ENCODE measurements around the gene LAPTM5.

The LAPTM5 gene

DNA sequence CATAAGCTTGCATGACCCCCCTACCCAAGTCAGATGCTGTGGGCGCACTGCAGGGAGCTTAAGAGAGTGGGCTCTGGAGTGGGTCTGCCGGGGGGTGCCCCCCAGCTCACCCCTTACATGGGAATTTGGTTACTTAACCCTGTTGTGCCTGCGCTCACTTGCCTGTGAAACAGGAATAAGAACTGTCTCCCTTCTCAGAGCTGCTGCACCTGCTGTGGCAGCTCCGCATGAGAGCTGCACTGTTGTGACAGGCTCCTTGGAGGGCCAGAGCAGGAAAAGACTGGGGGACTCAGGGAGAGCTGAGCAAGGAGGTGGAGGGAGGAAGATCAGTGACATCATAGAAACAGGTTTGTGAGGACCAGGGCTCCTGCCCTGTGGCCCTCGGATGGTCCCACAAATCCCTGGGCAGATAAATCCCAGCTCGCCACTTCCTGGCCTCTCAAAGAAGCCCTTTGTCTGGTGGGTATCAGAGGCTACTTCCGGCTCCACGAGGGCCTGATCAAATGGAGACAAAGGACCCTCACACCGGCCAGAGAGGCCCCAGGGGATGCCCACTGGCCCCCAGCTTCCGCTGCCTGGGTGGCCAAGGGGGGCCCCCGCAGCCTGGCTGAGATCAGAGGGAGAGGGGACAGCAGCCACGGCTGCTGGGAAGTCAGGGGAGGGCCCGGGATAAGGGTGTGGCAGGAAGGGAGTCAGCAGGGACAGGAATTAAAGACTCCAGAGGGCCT is 28.9 kb upstream of the LAPTM5 start:
- DNase-seq = no peak

DNA sequence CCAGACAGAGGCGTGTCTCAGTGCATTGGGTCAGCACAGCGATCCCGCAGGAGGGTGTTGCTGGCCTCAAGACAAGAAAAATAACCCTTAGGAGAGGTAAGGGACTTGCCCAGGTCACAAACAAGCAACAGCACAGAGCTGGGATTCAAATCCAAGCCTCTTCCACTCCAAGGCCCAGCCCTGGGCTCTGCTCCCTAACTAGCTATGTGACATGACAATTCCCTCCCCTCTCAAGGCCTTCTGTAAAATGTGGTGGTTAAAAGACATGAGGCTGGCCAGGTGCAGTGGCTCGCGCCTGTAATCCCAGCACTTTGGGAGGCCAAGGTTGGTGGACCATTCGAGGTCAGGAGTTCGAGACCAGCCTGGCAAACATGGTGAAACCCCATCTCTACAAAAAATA is 28.1 kb upstream of the LAPTM5 start:
- no peak for DNase-seq

DNA sequence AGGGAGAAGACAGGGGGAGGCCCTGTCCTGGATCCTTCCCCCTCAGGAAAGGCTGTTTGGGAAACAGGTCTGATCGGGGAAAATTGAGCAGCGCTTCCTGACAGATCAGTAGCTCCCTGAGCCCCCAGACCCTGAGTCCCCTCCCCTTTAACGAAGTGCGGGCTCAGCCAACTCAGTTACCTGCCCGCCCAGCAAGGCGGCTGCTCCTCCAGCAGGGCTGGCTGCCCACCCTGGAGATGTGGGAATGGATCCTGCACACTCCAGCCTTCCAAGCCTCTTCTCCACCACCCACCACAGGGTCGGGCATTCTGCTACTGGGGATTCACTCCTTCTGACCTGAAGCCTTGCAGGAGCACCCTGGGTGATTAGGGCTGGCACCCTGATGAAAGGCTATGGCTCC is 27.6 kb upstream of the LAPTM5 start:
- DNase-seq = no peak

DNA sequence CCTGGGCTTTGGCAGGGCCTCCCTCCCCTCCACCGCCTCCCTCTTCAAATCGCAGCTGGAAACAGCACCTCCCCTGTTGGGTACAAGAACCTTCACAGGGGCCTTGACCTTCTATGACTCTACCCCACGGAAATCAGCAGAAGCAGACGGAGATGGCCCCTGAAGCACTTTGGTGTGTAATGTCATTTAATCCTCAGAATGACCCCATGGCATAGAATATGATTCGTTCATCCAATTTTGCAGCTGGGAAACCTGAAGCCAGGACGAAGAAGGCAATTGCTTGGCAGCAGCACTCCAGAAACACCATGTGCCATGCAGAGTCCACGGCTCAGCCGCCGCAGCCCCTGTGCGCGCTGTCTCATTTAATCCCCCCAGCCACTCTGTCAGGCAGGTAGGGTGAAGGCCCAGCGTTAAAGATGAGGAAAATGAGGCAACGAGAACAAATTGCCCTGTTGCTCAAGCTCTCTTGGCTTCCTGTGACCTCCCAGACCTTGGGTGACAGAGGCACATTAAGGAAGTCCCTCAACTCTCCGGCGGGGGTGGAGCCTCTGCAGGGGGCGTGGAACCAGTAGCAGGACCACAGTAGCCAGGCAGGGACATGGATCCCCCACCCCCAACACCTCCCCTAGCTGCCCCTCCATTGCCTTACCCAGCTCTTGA is 25.8 kb upstream of the LAPTM5 start:
- no peak for DNase-seq

DNA sequence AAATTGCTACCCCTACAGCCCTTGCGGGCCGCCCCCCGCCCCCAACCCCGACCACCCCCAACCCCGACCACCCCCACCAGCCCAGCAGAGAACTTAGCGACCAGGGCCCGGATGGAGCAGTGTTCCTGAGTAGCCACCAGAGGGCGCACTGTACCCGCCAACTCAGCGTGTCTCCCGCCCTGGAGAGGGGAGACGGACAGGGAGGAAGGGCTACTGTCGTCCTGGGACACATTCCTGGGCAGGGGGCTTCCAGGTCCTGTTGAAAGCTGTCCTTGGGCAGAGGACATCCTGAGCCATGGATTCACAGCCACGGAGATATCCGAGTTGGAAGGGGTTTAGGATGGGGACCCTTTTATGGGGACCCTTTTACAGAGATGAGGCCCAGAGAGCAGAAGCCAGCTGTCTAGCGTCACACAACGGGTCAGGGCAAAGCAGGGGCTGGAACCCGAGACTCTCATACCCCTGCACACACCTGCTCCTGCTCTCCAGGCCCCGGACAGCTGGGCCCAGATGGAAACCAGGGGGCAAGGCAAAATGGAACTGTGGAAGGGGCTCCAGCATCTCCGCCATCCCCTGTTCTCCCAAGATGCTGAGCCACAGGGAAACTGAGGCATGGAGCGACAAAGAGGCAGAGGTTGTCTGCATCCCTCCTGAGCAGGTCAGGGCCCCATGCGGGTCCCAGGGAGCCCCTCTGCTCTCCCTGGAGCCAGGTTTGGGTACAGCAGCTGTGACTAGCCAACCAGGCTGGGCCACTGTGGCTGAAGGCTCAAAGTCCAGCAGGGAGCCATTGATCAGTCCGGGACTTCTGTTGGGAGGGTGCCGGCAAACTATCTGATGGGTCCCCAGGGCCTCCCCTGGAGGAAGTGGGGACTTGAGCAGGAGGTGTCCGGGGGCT is 25.0 kb upstream of the LAPTM5 start:
- DNase-seq = peak; percentile 89

DNA sequence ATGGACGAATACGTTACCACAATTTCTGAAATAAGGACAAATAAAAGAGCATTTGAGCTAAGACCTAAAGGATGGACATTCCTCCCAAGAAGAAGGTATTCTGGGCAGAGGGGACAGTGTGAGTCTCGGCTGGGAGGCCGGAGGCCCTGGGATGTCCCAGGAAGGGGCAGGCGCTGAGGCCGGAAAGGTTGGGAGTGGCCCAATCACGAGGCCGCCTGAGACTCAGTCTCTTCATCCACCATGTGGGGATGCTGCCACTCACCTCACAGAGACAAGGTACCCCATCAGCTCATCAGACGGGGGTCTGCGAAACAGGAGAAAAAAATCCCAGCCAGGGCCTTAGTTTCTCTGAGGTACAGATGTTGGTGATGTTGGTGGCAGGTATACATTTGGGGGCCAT is 24.3 kb upstream of the LAPTM5 start:
- no peak for DNase-seq

DNA sequence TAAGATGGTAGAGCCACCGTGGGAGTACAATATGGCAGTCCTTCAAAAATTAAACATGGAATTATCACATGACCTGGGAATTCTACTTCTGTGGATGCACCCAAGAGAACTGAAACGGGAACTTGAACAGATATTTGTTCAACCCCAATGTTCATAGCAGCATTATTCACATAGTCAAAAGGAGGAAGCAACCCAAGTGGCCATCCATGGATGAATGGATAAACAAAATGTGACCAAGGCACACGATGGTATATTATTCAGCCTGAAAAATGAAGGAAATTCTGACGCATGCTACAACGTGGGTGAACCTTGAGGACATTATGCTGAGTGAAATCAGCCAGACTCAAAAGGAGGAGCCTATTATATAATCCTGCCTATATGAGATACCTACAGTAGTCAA is 22.8 kb upstream of the LAPTM5 start:
- no peak for DNase-seq

DNA sequence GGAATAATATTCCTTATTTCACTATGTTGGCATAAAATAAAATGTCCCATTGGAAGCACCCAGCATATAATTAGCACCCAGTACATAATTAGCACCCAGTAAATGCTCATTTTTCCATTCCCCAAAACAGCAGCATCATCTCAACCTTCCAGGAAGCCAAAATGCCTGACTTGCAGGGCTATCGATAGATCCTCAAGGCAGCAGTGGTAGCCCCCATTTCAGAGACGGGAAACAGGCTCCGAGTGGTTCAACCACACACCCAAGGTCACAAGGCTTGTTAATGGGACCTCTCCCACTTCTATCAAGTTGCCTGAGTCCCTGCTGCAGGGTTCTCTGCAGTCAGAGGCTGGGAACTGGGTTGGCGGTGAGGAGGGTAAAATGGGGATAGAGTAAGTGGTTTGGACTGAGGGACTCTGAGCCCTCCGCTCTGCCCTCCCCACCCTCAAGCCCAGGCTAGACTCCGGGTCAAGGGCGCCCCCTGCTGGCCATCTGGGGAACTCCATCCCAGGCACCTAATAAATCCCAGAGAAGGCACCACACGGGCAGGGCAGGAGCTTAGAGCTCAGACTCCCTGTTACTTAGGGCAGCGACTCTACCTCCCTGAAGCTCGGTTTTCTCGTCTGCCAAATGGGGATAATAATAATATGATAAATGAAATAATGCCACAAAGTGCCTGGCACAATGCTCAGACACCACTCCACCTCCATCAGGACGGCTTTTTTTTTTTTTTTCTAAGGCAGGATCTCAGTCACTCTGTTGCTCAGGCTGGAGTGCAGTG is 21.9 kb upstream of the LAPTM5 start:
- DNase-seq = peak; percentile 96

DNA sequence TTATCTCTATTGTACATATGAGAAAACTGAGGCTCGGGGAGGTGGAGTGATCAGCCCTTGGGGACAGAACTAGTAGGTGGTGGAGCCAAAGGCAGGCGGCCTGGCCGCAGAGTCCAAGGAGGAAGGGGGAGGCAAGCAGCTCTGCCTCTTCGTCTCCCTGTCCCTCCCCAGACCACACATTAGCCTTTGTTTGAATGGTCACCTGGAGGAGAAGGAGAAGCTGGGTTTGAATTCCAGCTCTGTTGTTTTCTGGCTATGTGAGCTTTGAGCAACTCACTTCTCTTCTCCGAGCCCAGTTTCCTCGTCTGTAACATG is 21.4 kb upstream of the LAPTM5 start:
- peak; percentile 83 for DNase-seq

DNA sequence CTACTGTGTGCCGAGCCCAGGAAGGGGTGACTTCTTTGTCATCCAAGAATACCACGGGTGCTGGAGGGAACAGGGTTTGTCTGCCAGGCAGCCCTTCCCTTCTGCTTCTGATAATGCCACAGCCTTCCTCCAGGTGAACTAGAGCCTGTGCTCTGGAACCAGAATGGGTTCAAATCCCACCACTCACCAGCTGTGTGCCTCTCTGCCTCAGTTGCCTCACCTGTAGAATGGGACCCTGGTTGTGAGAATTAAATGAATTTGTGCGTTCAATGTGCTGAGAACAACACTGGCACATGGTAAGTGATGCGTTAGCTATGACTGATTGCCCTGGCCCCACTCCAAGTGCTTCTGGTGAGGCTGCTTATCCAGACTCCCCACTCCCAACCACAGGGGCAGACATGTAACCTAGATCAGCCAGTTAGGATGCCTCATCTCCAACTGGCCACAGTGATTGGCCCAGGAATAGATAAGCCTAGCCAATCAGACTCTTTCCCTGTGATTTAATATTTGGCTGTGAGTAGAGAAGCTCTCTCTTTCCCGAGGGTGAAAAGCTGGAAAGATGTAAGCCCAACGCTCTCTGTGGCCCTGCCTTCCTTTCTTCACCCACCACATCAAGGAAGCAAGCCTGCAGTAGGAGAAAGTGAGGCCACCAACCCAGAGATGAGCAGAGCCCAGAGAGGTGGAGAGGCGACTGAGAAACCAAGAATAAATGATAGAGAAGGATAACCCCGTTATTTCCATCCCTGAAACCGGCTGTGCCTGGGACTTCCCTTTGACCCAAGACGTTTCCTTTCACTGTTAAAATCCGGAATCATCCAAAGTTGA is 20.8 kb upstream of the LAPTM5 start:
- DNase-seq = peak; percentile 99

DNA sequence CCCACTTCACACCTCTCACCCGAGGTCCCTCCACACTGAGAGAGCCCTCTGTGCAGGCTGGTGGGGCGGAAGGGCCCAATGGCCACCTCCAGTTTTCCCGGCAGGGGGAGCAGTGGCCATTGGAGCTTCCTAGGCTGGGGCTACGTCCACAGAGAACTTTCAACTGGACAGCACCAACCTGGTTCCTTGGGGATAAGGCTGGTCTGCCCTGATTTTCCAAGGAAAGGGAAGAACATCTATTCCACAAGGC is 20.3 kb upstream of the LAPTM5 start:
- no peak for DNase-seq

DNA sequence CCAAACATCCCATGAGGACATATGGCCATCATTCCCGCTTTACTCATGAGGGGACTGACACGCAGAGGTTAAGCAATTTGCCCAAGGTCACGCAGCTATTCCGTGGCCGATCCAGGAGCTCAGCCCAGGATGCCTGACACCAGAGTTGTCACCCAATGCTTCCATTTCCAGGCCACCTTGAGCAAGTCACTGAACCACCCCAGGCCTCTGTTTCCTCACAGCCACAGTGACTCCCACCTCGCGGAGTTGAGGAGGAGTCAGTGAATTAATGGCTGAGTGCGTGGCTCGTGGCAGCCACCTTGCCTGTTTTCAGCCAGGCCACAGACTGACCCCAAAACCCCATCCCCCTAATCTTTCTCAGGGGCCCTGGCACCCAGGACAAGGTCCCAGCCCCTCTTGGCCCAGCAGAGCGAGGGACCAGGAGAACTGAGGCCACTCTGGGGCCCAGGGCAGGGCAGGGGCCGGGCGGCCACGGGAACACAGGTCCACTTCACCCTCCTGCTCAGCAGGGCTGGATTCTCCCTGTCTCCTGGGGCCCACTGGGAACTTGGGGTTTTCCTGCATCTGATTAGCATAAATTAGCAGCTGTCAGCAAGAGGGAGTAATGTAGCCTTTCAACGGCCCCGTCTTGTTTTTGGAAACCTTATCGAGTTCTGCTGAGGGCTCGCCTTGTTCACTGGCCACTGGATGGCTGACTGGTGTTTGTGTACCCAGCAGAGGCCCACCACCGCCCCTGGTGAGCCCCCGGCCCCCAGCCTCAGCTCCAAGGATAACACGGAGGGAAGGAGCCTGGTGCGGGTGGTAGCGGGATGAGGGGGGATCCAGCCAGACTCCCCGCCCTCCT is 19.7 kb upstream of the LAPTM5 start:
- no peak for DNase-seq

DNA sequence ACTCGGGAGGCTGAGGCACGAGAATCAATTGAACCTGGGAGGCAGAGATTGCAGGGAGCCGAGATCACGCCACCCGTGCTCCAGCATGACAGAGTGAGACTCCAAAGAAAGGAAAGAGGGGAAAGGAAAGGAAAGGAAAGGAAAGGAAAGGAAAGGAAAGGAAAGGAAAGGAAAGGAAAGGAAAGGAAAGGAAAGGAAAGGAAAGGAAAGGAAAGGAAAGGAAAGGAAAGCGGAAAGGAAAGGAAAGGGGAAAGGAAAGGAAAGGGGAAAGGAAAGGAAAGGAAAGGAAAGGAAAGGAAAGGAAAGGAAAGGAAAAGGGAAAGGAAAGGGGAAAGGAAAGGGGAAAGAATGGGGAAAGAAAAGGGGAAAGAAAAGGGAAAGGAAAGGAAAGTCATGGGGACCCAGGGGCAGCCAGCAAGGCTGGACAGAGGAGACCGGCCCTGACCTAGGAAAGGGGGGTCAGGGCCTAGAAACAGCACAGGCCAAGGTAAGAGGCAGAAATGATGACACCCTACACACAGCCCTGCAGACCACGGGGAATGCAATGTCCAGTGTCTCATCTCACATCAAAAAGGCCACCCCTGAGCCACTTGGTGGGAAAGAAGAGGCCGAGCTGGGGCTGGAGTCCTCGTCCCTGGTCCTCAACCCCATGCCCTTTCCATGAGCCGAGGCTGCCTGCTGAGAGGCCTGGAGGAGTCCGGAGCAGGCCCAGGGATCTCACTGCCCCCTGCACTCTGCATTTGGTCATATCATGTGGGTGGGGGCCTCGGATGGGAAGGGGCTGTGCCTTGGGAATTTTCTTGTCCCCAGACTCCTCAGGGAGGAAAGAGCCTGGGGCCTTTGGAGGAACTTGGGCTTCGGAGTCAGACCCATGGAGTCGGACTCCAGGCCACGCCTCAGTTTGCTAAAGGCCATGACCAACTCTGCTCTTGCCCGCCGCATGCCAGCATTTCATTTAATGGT is 18.8 kb upstream of the LAPTM5 start:
- DNase-seq = no peak

DNA sequence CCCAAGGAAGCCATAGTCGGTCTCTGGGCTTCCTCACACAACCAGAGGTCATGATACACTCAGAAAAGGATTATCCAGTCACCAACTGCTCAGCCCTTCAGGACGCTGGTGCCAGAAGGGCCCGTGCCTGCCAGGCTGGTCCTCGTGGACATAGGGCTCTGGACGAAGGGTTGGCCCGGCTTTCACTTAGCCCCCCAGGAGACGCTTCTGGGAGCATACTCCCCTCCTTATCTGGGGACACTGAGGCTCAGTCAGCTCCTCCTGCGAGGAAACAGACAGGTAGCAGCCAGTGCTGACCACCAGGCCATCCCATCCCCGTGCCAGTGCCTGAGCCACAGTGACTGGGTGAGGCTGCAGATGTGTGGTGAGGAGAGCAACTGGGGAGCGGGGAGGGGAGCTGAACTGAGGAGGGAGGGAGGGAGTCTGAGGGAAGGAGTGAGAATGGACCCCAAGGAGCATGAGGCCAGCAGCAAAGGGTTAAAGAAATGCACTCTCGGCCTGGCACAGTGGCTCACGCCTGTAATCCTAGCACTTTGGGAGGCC is 17.9 kb upstream of the LAPTM5 start:
- no peak for DNase-seq

DNA sequence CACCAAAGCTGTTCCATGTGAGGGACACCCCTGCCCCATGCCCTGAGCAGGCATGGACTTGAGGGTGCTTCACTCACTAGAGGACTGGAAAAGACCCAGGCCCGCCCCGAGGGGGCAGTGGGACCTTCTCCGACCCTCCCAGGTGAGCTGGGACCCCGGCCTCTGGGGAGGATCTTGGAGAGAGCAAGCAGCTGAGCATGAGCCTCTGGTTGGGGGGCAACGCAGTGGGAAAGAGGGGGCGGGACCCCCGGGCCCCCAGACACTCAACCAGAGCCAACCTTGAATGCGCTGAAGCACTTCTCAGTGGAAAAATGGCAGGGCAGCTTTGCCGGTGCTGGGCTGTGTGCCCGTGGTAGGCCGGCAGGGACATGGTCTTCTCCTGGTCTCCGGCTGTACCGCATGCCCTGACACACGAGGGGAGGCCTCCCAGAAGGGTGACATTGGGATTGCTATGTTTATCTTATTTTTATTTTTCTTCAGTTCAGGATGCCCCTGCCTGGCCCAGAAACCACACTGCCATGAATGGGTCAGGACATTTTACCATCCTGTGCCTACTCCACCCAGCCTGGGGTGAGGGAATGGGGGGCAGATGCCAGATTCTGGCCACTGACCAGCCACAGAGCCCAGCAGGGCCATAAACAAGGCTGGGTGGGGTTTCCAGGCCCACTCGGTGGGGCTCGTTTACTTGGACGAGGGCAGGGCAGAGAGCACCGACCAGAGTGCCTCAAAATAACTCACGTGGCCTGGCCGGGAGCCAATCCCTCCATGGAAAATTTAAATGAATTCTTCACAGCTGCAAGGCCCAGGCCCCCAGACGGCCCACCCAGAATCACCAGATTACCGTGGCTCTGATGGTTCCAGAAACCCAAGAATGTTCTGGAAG is 17.2 kb upstream of the LAPTM5 start:
- DNase-seq = no peak

DNA sequence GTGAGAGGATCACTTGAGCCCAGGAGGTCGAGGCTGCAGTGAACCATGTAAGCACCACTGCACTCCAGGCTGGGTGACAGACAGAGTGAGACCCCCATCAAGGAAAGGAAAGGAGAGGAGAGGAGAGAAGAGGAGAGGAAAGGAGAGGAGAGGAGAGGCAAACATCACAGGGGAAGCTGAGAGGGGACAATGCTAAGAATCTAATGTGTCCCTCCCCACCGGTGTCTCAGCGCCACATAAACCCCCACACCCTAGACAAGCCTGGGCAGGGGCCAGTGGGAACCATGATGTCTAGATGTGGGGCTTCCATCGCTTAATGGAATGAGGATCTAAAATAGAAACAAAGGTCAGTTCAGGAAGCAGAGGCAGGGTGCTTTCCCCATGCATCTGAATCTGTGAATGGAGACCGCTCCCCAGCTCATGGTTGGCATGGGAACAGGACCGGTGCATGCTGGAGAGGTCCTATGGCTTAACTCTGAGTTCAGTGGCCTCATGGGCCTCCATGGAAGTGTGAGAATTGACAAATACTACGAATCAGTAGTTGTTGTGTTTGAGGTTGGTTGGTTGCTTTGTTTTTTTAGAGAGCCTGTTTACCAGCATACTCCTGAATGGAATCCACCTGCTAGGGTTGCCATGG is 16.3 kb upstream of the LAPTM5 start:
- DNase-seq = no peak

DNA sequence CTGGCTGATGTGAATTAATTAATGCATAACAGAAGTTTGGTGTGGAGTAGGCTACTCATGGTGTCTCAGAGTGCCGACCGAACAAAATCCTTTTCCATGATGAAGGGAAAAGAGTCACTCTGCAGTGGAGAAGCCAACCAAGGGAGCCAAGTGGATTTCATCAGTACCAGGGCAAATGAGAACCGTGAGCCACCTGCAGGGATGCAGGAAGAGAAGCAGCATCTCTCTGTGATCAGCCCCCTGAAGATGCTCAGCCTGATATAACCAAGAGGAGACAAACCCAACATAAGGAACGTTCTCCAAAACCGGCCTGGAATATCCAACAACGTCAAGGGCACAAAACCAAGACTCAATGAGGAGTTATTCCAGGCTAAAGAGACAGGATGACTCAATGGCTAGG is 13.4 kb upstream of the LAPTM5 start:
- DNase-seq = no peak

DNA sequence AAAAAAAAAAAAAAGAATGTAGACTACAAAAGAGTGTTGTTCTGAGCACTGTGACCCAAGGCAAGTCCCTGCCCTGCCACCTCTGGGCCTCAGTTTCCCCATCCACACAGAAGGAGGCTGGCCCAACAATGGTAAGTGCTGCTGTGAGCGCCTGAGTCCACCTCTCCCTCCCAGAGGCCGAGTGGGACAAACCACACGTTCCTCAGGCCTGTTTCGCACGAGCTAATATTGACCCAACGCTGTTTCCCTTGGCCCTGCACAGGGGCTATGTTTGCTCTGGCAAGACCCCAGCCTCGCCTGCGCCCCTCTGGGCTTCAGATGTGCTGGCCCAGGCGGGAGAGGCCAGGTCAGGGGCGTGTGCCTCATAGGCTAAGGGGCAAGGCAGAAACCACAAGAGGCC is 12.6 kb upstream of the LAPTM5 start:
- no peak for DNase-seq

All from OCI-M1 (cell line).